Stomach (tissue), 4 donors: Measurements from ENCODE around the gene MIP.

Experiments
- POLR2A ChIP-seq, 4 donors: fragments of 450-650 bp; IDR thresholded peaks; one replicate each; pipeline ENCODE4 v1.6.1; 2016; ENCODE audit warnings: antibody characterized with exemption in 4 of 4, control low read depth in 2 of 4, mild to moderate bottlenecking in 1 of 4, moderate library complexity in 1 of 4
- TF ChIP-seq, protein P1 (sequence below), 7 experiments: fragments of 450-650 bp in 4 of 7; fragments of 200-600 bp in 3 of 7; sonication (generic) in 3 of 7; IDR thresholded peaks; one replicate each; pipeline ENCODE4 v1.5.1; 2016 to 2019; ENCODE audit warnings: antibody characterized with exemption in 7 of 7, control low read depth in 2 of 7, mild to moderate bottlenecking in 1 of 7

- TF ChIP-seq POLR2A (IDR thresholded peaks at IDR 0.05) = no peak
- TF ChIP-seq, protein P1, sequence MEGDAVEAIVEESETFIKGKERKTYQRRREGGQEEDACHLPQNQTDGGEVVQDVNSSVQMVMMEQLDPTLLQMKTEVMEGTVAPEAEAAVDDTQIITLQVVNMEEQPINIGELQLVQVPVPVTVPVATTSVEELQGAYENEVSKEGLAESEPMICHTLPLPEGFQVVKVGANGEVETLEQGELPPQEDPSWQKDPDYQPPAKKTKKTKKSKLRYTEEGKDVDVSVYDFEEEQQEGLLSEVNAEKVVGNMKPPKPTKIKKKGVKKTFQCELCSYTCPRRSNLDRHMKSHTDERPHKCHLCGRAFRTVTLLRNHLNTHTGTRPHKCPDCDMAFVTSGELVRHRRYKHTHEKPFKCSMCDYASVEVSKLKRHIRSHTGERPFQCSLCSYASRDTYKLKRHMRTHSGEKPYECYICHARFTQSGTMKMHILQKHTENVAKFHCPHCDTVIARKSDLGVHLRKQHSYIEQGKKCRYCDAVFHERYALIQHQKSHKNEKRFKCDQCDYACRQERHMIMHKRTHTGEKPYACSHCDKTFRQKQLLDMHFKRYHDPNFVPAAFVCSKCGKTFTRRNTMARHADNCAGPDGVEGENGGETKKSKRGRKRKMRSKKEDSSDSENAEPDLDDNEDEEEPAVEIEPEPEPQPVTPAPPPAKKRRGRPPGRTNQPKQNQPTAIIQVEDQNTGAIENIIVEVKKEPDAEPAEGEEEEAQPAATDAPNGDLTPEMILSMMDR (IDR thresholded peaks at IDR 0.05) = no peak
Observed at GRCh38 chr12:56437430-56438176, 16.9 kb downstream of the MIP start.
